PC-3 (cell line): Measurements from ENCODE around the gene A2ML1.

Experiments used
- EZH2 ChIP-seq: fragments of 300-600 bp; sonication (generic); IDR thresholded peaks from one replicate; pipeline ENCODE4 v1.6.1; 2017; ENCODE audit warnings: antibody characterized with exemption, mild to moderate bottlenecking, low read length; ENCODE audit not compliant: unreplicated experiment
- TF ChIP-seq, protein P1 (sequence below): fragments of 300-600 bp; sonication (generic); conservative IDR thresholded peaks from 2 replicates; pipeline ENCODE4 v1.5.1; 2017; ENCODE audit warnings: antibody characterized with exemption, low read depth, mild to moderate bottlenecking, low read length

GRCh38 chr12:8779862-8780261, 42.6 kb upstream of the A2ML1 start:
- TF ChIP-seq, protein P1, sequence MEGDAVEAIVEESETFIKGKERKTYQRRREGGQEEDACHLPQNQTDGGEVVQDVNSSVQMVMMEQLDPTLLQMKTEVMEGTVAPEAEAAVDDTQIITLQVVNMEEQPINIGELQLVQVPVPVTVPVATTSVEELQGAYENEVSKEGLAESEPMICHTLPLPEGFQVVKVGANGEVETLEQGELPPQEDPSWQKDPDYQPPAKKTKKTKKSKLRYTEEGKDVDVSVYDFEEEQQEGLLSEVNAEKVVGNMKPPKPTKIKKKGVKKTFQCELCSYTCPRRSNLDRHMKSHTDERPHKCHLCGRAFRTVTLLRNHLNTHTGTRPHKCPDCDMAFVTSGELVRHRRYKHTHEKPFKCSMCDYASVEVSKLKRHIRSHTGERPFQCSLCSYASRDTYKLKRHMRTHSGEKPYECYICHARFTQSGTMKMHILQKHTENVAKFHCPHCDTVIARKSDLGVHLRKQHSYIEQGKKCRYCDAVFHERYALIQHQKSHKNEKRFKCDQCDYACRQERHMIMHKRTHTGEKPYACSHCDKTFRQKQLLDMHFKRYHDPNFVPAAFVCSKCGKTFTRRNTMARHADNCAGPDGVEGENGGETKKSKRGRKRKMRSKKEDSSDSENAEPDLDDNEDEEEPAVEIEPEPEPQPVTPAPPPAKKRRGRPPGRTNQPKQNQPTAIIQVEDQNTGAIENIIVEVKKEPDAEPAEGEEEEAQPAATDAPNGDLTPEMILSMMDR, result peak; percentile 23; the same call in 1 of the 2 replicates
- no peak for TF ChIP-seq EZH2
